Upper lobe of left lung (tissue), 4 donors: ENCODE results near the gene RIN3.

Experiments used
- CTCF ChIP-seq, 6 experiments: fragments of 450-650 bp in 4 of 6; fragments of 200-600 bp in 2 of 6; sonication (generic) in 2 of 6; IDR thresholded peaks; one replicate each; pipeline ENCODE4 v1.5.1; 2016 to 2019; ENCODE audit warnings: antibody characterized with exemption in 6 of 6
- EP300 ChIP-seq, 4 donors: sonication (generic); formaldehyde crosslinking; IDR thresholded peaks; one replicate each; pipeline ENCODE4 v1.5.1; 2017; ENCODE audit warnings: antibody characterized with exemption in 4 of 4, control low read depth in 2 of 4
- POLR2A ChIP-seq, 4 donors: fragments of 450-650 bp; IDR thresholded peaks; one replicate each; pipeline ENCODE4 v1.5.1; 2016 to 2017; ENCODE audit warnings: antibody characterized with exemption in 4 of 4, mild to moderate bottlenecking in 2 of 4

GRCh38 chr14:92572050-92572449 lies 58.5 kb downstream of the RIN3 start:
- TF ChIP-seq POLR2A (IDR thresholded peaks at IDR 0.05) (no peak), CTCF (IDR thresholded peaks at IDR 0.05) (no peak), EP300 (IDR thresholded peaks at IDR 0.05) (no peak)
